ENCODE data around the gene KCNQ4.

KCNQ4 gene

DNA sequence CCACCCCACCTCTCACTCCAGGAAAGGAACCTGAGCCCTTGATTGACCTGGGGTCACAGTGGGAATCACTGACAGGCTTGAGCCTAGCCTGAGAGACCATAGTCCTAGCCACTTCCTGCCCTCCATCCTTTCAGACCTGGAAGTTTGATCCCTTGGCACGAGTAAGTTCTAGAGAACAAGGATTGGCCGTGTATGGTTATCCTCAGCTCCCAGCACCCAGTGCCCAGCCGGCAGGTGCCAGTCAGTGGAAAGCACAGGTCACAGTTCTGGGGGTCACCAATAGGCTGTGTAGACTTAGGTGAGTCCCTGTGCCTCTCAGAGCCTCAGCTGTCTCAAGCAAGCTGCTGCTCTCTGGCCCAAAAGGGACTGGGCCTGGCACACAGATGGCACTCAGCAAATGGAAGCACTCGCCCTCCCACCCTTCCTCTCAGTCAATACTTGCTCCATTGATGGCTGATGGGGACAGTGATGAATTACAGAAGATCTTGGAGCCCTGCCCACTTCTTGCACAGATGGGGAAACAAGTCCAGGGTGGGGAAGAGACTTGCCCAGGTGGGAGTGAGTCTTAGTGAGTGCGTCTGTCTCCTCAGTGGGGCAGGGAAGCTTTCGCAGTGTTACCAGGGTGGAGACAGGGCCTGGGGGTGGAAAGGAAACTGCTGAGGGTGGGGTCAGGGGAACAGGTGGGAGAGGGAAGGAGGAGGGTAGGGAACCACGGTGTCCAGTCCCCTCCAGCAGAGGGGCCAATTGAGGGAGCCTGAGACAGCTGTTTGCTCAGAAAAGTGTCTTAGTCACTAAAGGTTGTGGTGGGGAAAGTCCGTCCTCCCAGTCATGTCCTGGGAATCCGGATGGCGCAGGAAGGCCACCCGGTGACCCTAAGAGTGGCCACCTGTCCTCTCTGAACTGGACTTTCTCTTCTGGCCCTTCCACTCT is 2.6 kb upstream of the KCNQ4 start:
- no peak for DNase-seq

DNA sequence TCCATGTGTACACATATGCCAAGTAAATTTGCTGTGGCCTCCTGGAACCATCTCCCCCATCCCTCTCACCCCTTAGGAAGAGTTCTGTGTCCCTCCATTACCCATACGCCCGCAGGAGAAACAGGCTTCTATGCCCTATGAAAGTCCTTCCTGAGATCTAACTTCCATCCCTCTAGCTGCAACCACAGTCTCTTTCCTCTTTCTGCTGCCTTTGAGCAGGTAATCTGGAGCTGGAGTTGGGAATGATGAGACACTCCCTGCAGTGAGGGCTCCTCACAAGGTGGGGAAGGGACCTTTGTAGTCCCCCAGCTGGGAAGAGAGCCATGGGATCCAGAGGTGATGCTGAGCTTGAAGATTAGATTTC is 2.0 kb upstream of the KCNQ4 start:
- no peak for DNase-seq

DNA sequence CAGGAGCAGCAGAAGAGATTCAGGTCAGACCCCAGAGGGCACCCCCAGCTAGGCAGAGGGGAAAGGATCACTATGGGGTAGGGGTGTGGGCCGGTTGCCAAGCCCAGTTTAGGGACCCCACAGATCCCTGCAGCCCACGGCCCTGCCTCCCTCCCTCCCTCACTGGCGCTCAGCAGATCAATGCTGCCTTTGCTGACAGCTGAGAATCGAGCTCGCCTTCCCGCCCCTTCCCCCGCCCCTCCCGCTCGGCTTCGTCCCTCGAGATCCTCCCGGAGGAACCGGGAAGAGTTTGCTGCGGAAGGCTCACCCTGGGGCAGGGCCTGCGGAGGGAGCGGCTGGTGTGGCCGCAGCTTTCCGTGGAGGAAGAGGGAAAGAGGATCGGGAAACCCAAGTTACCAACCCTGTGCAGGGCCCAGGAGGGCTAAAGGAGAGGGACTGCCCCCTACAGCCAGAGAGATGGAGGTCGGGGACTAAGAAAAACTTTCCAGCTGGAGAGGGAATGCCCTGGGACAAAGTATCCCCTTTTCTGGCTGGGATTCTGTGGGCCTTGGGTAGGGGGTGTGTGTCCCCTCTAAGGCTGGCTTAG is 1.1 kb upstream of the KCNQ4 start:
- no peak for DNase-seq

DNA sequence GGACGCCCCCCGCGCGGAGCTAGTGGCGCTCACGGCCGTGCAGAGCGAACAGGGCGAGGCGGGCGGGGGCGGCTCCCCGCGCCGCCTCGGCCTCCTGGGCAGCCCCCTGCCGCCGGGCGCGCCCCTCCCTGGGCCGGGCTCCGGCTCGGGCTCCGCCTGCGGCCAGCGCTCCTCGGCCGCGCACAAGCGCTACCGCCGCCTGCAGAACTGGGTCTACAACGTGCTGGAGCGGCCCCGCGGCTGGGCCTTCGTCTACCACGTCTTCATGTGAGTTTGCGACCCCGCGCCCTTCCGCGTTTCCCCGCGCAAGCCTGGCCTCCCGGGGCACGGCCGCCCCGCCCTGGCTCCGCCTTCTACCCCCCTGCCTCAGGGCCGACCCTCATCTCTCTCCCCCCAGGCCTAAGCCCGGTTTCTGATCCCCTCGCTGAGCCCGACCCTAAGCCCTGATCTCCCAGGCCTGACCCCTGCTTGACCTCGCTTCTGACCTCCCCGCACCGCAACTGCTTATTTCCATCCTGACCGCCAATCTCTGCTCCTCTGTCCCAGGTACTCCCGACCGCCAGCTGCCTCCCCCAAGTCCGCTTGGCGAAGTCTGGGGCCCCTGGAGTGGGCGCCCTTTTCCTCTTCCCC is 669 bp downstream of the KCNQ4 start:
- no peak for DNase-seq

DNA sequence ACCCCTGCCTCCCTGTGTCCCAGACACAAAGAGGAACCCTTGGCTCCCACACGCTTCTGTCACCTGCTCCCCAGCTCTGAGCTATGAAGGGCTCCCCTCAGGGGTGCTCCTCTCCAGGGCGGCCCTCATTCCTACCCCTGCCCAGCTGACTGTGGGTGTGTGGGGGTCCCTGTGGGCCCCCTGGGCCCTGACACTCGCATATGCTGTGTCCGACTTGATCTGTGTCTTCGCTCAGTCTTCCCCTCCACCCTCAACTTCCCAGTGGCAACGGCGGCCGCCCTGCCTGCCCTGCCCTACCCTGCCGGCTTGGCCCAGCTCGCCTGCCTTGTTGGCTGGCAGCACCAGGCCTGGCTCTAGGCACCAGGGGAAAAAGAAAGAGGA is 1.2 kb downstream of the KCNQ4 start:
- no peak for DNase-seq

DNA sequence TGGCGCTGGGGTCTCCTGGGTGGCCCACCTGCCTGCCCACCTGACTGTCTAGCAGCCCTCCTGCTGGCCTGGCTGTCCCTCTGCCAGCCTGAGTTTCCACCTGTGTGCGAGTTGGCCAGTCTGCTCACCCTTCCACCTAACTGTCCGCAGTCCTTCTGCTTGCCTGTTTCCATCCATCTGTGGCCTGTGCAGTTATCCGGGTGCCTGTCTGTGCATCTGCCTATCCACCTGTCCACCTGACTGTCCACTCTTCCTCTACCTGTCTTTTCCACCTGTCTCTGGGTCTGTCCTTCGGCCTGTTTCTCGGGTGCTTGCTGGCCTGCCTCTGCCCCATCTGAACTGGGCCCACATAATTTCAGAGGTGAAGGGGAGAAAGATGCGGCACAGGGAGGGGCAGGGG is 1.9 kb downstream of the KCNQ4 start:
- DNase-seq = no peak

DNA sequence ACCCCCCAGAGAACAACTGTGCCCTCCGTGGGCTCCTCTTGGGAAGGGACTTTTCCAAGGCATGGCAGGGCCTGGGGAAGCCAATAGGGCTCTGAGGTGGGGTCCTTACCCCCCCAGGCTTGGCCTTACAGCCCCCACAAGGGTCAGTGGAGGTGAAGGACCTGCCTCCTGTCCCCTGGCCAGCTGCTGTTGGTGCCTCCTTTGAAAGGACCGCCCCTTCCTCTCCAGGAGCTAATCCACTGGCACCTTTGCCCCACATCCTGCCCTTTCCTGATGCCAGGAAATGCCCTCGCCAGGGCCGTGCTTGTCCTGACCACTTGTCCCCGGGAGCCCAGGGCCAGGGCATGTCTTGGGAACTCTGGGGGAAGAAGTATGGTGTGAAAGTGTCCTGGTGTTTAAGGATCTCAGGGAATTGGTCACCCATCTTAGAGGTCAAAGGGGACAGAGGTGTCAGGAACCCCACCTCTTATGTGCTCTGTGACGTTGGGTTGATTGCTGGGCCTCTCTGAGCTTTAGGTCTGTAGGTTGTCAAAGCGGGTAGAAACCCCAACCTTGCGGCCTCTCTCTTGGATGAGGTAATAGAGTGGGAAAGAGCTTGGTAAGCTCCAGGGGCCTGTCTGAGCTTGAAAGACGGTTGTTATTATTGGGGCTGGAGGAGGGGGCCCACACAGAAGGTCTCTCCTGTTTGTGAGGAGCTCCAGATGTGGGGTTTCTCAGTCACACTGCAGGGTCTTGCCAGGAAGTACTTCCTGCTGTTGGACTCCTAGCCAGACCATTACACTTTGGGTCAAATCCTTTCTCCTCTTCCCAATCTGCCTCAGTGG is 2.8 kb downstream of the KCNQ4 start:
- DNase-seq = no peak

DNA sequence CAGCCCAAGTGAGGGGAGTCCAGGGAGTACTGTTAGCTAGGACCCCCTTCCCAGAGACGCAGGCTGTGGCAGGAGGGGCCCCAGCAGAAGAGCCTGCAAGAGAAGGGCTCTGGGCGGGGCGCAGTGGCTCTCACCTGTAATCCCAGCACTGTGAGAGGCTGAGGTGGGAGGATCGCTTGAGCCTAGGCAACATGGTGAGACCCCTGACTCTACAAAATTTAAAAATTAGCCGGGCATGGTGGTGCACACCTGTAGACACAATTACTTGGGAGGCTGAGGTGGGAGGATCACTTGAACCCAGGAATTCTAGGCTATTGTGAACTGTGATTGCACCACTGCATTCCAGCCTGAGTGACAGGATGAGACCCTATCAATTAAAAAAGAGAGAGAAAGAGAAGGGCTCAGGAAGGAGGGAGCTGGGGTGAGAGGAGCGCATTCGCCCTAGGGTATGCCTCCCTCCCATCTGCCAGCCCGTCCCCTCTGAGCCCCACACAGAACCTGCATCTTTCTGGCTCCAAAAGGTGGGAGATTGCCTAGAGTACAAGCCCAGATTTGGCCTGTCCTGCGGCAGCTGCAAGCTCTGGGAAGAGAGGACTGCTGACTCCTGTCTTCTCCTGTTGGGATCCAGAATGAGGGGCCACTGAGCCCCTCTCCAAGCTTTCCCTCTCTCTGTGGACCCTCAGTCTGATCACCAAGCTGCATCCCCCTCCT is 3.6 kb downstream of the KCNQ4 start:
- no peak for DNase-seq

DNA sequence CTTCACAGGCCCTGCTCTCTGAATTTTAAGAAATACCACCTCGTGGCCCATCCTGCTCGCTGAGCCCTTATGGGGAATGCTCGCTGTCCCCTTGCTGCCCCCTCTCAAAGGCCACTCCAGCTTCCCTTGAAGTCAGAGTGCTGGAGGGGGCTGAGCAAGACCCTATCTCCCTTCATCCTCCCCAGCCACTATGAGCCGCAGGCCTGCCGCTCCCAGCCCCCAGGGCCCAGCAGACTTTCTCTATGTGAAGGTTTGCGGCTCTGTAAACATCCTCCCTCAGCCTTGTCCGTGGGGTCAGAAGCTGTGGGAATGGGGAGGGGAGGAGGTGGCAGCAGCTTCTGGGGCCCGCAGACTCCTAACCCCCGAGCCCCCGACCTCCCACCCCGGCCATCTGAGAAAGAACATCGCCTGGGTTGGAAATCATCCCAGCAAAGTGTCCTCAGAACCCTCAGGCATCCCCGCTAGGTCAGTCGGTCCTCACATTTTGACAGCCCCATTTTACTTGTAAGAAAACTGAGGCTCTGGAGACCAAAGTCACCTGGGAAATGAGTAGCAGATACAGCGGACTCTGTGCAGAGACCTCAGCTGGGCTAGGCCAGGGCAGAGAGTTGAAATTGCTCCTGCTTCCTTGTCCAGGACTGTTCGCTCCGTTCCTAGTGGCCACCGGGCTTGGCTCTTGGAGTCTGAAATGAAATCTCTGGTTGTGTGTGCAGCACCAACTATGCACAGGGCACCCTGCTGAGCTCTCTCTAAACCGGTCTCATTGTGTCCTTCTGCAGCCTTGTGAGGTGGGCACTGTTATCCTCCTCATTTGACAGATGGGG is 4.4 kb downstream of the KCNQ4 start:
- DNase-seq = no peak

DNA sequence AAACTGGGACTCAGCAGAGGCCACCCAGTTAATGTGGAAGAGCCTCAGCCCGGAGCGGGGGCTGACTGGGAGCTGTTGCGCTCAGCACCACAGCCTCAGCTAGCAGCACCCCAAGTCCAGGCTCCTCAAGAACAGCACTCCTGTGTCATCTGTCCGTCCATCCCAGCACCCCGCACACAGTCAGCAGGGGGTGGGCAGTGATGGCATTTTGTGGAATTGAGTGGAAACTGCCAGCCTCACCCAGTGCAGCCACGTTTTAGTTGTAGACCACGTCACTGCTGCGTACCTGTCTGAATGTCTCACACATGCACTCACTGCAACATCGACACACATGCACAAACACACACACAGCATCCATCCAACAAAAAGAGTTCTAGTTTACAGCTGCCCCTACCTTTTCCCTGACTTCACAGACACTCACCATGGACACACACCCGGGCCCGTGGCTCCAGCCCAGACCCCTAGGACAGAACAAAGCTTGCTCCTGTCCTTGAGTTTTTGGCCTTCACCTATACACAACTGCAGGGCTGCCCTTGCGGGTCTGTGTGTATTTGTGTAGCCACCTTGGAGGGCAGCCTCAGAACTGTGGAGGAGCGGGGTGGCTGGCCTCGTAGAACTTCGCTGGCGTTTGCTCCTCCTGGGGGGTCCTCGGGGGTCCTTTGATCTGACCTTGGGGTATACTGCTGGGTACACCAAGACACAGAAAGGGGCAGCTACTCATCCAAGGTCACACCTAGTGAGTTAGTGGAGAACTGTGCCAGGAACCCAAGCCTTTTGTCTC is 5.2 kb downstream of the KCNQ4 start:
- DNase-seq = no peak

DNA sequence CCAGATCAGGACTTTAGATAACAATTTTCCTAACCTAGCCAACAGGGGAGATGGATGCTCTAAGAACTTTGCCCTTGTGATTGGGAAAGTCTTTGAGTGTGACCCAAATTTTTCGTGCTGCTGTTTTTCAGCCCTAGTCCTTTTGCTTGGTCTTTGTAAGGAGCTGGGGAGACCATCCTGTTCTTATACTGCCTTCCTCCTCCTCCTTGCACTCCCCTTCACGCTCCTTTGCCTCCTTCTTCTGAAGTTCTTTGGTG is 5.7 kb downstream of the KCNQ4 start:
- DNase-seq = no peak

DNA sequence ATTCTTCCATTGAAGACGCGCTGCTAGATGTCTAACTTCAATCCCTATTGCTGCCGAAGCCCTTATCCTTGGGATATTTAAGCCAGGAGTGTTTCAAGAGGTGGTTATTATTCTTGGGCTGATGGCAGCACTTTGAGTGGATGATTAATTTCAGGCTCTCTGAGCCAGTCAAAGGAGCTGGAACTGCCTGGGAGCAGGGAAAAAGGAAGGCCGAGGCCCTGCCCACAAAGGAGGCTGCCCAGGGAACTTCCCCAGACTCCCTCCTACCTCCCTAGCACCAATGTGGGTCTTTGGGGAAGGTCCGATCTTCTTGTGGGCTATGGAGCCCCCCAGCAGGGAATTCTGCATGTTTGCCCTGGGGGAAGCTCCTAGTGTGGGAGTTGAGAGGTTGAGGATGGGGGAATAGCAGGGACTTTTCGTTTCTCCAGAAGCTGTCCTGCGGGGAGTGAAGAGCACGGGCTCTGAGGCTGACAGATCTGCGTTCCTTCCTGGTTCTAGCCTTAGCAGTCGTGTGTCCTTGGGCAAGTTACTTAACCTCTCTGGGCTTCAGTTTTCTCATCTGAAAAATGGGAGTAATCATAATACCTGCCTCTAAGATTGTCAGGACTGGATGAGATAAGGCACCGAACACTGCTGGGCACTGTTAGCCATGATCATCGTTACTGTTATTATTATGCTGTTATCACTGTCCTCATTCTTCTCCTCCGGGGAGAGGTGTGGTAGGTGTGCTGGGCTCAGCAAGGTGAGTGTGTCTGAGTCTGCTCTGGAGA is 6.3 kb downstream of the KCNQ4 start:
- DNase-seq = no peak

DNA sequence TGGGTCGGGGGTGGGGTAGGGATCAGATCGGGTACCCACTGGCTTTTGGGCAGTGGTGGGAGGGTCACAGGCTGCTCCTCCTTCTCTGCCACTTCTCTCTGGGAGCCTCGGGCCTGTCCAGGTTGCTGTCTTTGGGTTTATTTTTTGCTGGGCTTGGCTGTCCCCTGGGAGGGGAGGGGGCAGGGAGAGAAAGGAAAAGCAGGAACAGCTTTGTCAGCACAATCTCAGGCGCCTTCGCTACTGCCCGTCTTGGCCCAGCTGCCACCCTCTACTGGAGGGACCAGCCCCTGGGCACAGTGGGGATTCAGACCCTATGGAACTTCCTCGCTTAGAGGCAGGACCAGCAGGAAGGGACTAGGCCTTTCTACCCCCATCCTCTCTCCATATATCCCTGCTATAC is 8.4 kb downstream of the KCNQ4 start:
- no peak for DNase-seq

DNA sequence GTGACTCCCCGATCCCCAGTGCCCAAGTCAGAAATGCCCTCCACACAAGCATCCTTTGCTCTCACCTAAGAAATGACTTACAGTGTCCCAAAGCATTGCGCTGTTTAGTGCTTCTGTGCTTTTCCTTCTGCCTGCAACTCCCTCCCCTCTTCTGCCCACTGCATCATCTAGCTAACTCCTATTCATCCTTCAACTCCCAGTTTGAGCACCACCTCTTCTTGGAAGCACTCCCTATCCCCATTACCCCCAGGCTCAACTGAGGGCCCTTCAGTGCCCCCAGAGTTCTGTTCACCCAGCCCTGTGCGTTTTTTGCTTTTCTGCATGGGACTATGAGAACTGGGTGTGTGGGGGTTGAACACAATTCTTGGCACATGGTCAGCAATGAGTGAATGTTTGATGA is 10.0 kb downstream of the KCNQ4 start:
- DNase-seq = no peak

DNA sequence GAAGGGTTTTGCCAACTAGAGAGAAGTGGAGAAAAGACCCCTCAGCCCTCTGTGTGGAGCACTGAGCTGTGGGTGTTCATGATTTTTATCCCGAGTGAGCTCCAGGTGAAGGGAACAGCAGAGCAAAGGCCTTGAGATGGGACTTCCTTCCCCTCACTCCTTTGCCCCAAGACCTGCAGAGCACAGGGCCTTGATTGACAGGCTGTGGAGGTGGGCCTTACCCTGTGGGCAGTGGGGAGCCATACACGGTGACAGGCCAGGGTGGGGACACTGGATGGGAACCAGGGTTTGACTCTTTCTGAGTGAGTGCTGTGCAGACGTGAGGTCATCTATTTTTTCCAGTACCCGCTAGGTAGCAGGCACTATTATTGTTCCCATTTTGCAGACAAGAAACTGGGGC is 10.5 kb downstream of the KCNQ4 start:
- DNase-seq = no peak

DNA sequence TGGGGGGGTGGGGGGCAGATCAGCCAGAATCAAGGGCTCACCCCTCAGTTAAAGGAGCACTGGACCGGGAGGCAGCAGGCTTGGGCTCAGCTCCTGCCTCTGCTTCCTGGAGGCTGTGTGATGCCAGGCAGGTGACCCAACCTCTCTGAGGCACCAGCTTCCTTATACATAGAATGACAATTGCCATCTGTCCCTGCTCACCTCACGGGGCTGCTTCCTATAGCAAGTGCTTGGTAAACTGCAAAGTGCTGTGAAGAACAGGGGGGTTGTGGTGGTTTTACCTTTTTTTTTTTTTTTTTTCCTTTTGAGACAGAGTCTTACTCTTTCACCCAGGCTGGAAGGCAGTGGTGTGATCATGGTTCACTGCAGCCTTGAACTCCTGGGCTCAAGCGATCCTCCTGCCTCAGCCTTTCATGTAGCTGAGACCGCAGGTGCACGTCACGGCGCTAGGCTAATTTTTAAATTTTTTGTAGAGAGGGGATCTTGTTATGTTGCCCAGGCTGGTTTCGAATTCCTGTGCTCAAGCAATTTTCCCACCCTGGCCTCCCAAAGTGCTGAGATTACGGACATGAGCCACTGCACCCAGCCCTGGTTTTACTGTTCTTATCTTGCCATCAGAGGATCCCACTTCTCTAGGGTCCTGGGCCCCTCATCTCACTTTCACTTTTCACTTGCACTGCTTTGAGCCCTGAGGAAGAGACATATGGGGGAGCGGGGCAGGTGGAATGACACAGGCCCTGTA is 11.6 kb downstream of the KCNQ4 start:
- no peak for DNase-seq

DNA sequence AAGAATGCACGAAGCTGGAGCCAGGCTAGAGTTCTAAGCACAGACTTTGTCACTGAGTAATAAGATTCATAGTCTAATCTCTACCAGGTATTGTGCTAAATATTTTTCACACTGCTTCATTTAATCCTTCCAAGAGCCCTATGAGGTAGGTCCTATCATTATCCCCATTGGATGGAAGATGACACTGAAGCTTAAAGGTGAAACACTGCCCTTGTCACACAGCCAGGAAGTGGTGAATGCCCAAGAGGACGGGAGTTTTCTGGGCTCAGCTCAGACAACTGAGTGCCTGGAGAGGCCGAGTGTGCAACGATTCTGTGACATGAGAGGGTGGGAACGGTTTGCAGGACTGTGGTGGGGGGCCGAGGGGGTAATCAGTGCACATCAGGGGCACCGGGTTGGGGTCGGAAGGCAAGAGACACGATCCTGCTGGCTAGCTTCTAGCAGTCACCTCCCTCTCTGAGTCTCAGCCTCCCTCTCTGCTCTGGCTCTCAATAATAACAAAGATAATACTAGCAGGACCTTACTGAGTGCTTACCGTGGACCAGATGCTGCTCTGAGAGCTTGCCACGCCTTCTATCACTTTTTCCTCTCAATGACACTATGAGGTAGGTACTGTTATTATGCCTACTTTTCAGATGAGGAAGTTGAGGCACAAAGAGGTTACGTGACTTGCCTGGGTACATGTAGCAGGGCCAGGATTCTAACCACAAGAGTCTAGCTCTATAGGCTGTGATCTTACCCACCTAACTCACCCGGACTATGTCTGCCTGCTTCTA is 12.4 kb downstream of the KCNQ4 start:
- no peak for DNase-seq

DNA sequence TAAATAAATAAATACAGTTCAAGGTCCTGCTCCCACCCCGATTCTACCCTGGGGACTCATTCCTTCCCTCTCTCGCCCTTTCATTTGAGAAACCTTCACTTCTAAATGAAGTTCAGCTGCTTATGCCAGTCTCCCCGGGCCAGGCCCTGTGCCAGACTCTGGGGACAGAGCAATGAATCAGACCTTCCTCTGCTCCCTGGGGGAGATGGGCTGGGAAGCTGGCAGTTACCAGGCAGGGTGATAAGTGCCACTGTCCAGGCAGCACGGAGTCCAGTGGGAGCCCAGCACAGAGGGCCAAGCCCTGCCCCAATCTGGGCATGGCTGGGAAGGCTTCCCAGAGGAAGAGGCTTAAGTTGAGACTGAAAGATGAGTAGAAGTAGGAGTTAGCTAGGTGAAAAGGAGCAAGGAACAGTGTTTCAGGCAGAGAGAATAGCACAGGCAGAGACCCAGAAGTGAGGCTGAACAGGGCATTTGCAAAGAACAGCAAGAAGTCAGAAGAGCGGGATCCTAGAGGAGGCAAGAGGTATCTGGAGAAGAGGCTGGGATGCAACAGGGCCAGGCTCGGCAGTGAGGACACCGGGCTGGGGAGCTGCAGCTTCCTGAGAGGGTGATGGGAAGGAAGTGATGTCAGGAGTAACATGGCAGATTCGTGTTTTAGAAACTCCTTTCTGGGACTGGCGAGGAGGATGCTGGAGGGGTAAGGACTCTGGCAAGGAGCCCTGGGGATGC is 13.5 kb downstream of the KCNQ4 start:
- DNase-seq = no peak

Data from NCI-H2029 treated with DMSO at 0.1 percent for 48 hours (cell line).